ENCODE results near the gene ASPG.

GRCh38 chr14:104125011-104125410 lies 39.5 kb downstream of the ASPG start:
- TF ChIP-seq, protein P1, sequence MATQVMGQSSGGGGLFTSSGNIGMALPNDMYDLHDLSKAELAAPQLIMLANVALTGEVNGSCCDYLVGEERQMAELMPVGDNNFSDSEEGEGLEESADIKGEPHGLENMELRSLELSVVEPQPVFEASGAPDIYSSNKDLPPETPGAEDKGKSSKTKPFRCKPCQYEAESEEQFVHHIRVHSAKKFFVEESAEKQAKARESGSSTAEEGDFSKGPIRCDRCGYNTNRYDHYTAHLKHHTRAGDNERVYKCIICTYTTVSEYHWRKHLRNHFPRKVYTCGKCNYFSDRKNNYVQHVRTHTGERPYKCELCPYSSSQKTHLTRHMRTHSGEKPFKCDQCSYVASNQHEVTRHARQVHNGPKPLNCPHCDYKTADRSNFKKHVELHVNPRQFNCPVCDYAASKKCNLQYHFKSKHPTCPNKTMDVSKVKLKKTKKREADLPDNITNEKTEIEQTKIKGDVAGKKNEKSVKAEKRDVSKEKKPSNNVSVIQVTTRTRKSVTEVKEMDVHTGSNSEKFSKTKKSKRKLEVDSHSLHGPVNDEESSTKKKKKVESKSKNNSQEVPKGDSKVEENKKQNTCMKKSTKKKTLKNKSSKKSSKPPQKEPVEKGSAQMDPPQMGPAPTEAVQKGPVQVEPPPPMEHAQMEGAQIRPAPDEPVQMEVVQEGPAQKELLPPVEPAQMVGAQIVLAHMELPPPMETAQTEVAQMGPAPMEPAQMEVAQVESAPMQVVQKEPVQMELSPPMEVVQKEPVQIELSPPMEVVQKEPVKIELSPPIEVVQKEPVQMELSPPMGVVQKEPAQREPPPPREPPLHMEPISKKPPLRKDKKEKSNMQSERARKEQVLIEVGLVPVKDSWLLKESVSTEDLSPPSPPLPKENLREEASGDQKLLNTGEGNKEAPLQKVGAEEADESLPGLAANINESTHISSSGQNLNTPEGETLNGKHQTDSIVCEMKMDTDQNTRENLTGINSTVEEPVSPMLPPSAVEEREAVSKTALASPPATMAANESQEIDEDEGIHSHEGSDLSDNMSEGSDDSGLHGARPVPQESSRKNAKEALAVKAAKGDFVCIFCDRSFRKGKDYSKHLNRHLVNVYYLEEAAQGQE (IDR thresholded peaks at IDR 0.05; ENCODE audit: insufficient read depth in 1 of 2, low read depth in 2 of 2, low read length in 2 of 2), result no peak
- no peak for TF ChIP-seq POLR2AphosphoS5 (IDR thresholded peaks at IDR 0.05; ENCODE audit: low read depth, low read length)

Data from PFSK-1 (cell line).